ENCODE results near the gene CLDN22.
"Not testable (repeated sequence)": the region's sequence is repeated elsewhere in the genome, so short reads cannot be mapped to it uniquely, and the experiment has no call there.

GRCh38 chr4:183324056-183324455 is 4.0 kb upstream of the CLDN22 start:
- TF ChIP-seq CTCF, POLR2A (IDR thresholded peaks at IDR 0.05): not testable (repeated sequence)

All from Peyer's patch (tissue), 4 donors.